MM.1S (cell line): Measurements from ENCODE around the gene ZBED1.

Source experiments
- EZH2 ChIP-seq: fragments of 300-600 bp; sonication (generic); optimal IDR thresholded peaks from 2 replicates; pipeline ENCODE3; 2017; ENCODE audit warnings: low read depth, mild to moderate bottlenecking, antibody characterized with exemption, low read length, mixed read lengths
- EZH2phosphoT487 ChIP-seq: fragments of 300-600 bp; sonication (generic); IDR thresholded peaks from 2 replicates; pipeline ENCODE4 v1.6.1; 2018; ENCODE audit warnings: antibody characterized with exemption, low read length
- TF ChIP-seq, protein P1 (sequence below): fragments of 300-600 bp; sonication (generic); IDR thresholded peaks from 2 replicates; pipeline ENCODE4 v1.5.1; 2016; ENCODE audit warnings: antibody characterized with exemption, low read length, mixed read lengths

DNA sequence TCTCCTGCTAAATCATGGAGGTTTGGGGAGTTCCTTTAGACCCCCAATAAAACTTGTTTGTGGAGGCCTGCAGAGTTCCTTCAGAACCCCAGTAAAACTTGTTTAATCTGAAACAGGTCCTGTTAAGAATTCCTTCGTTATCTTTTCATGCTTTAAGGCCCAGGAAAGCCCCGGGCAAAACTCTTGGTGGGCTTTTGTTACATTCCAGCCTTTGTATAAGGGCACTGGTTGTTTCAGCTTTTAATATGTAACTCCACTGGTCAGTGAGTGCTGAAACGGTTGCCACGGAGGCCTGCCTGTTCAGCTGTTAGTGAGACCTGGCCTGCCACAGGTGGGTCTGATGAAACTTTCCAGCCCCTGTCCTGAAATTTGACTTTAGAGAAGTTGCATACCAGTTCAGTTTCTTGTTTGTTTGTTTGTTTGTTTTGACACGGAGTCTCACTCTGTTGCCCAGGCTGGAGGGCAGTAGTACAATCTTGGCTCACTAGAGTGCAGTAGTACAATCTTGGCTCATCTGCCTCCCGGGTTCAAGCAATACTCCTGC lies 12.4 kb upstream of the ZBED1 start:
- TF ChIP-seq, protein P1, sequence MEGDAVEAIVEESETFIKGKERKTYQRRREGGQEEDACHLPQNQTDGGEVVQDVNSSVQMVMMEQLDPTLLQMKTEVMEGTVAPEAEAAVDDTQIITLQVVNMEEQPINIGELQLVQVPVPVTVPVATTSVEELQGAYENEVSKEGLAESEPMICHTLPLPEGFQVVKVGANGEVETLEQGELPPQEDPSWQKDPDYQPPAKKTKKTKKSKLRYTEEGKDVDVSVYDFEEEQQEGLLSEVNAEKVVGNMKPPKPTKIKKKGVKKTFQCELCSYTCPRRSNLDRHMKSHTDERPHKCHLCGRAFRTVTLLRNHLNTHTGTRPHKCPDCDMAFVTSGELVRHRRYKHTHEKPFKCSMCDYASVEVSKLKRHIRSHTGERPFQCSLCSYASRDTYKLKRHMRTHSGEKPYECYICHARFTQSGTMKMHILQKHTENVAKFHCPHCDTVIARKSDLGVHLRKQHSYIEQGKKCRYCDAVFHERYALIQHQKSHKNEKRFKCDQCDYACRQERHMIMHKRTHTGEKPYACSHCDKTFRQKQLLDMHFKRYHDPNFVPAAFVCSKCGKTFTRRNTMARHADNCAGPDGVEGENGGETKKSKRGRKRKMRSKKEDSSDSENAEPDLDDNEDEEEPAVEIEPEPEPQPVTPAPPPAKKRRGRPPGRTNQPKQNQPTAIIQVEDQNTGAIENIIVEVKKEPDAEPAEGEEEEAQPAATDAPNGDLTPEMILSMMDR: no peak
- TF ChIP-seq EZH2: no peak
- no peak for TF ChIP-seq EZH2phosphoT487
